Hippocampal formation (tissue), 2 donors: ENCODE measurements around the gene AKT1S1.
"Not testable (repeated sequence)": the region's sequence is repeated elsewhere in the genome, so short reads cannot be mapped to it uniquely, and the experiment has no call there.

ENCODE experiments used
- DNase-seq, 2 donors: peaks; one replicate each; lab custom pipeline; 2025; lab: John Stamatoyannopoulos, UW

Gene AKT1S1

GRCh38 chr19:49836176-49837008, 40.8 kb downstream of the AKT1S1 start:
- DNase-seq, result no peak

GRCh38 chr19:49835562-49835961, 41.6 kb downstream of the AKT1S1 start:
- no peak for DNase-seq

- DNase-seq, result no peak
Measured at GRCh38 chr19:49833599-49833998, 43.6 kb downstream of the AKT1S1 start.

- no peak for DNase-seq
Measured at GRCh38 chr19:49832556-49832955, 44.6 kb downstream of the AKT1S1 start.

GRCh38 chr19:49831592-49831991, 45.6 kb downstream of the AKT1S1 start:
- no peak for DNase-seq

- DNase-seq, result no peak
Measured at GRCh38 chr19:49830766-49831165, 46.4 kb downstream of the AKT1S1 start.

GRCh38 chr19:49829721-49830120, 47.4 kb downstream of the AKT1S1 start:
- no peak for DNase-seq

GRCh38 chr19:49829200-49829599, 48.0 kb downstream of the AKT1S1 start:
- no peak for DNase-seq

- DNase-seq, result no peak
Measured at GRCh38 chr19:49827034-49827433, 50.1 kb downstream of the AKT1S1 start.

GRCh38 chr19:49824662-49825061, 52.5 kb downstream of the AKT1S1 start:
- no peak for DNase-seq

GRCh38 chr19:49823472-49823871, 53.7 kb downstream of the AKT1S1 start:
- DNase-seq, result no peak

GRCh38 chr19:49820125-49820524, 57.0 kb downstream of the AKT1S1 start:
- no peak for DNase-seq

GRCh38 chr19:49819452-49820115, 57.6 kb downstream of the AKT1S1 start:
- DNase-seq, result not testable (repeated sequence)
